ENCODE results near the gene HSPD1.

GRCh38 chr2:197461057-197461456 lies 38.6 kb downstream of the HSPD1 start:
- TF ChIP-seq, protein P1, sequence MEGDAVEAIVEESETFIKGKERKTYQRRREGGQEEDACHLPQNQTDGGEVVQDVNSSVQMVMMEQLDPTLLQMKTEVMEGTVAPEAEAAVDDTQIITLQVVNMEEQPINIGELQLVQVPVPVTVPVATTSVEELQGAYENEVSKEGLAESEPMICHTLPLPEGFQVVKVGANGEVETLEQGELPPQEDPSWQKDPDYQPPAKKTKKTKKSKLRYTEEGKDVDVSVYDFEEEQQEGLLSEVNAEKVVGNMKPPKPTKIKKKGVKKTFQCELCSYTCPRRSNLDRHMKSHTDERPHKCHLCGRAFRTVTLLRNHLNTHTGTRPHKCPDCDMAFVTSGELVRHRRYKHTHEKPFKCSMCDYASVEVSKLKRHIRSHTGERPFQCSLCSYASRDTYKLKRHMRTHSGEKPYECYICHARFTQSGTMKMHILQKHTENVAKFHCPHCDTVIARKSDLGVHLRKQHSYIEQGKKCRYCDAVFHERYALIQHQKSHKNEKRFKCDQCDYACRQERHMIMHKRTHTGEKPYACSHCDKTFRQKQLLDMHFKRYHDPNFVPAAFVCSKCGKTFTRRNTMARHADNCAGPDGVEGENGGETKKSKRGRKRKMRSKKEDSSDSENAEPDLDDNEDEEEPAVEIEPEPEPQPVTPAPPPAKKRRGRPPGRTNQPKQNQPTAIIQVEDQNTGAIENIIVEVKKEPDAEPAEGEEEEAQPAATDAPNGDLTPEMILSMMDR (conservative IDR thresholded peaks at IDR 0.05): no peak
- no peak for TF ChIP-seq EZH2 (IDR thresholded peaks at IDR 0.05; ENCODE audit: low read depth)
